ENCODE measurements around the gene ZNF148.

ZNF148 gene

DNA sequence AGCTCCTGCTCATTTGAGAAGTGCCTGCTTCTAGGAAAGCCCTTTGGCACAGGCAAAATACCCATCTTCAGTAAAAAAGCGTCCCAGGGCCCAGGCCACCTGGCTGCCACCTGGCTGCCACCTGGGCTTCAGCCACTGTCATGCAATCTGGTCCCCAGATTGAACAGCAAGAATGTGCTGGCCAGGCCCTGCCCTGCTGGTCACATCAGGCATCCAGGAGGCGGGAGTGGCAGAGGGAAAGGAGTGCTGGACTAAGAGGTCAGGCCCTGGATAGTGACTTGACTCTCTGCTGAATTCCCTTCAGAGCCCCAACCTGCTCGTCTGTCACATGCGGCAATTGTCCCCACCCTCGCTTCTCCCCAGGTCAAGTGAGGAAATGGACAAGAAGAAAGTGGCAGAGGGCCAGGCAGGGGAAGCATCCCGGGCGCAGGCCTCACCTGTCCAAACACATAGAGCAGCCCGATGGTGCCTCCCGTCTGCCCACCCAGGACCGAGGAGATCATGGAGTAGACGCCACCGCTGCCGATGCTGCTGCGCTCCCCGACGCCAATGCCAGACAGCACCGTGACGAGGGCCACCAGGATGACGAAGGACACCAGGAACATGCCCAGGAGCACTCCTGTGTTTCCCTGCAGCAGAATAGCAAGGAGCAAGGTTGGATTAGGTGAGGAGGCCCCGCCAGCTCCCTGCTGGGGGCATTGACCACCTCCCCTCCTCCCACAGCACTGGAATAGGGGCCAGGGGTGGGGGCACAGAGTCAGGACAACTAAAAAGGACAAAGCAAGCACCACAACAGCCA is 188.1 kb downstream of the ZNF148 start:
- DNase-seq (ENCODE audit: low read depth): no peak
- no peak overlapping the region for H3K4me3 ChIP-seq (ENCODE audit: low read length)
- TF ChIP-seq, protein P1, sequence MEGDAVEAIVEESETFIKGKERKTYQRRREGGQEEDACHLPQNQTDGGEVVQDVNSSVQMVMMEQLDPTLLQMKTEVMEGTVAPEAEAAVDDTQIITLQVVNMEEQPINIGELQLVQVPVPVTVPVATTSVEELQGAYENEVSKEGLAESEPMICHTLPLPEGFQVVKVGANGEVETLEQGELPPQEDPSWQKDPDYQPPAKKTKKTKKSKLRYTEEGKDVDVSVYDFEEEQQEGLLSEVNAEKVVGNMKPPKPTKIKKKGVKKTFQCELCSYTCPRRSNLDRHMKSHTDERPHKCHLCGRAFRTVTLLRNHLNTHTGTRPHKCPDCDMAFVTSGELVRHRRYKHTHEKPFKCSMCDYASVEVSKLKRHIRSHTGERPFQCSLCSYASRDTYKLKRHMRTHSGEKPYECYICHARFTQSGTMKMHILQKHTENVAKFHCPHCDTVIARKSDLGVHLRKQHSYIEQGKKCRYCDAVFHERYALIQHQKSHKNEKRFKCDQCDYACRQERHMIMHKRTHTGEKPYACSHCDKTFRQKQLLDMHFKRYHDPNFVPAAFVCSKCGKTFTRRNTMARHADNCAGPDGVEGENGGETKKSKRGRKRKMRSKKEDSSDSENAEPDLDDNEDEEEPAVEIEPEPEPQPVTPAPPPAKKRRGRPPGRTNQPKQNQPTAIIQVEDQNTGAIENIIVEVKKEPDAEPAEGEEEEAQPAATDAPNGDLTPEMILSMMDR (IDR thresholded peaks at IDR 0.05; ENCODE audit: insufficient read depth, low read depth, low read length, missing control alignments): no peak

- TF ChIP-seq, protein P1 (IDR thresholded peaks at IDR 0.05; ENCODE audit: insufficient read depth, low read depth, low read length, missing control alignments): no peak
- H3K4me3 ChIP-seq (ENCODE audit: low read length): no peak overlapping the region
- no peak for DNase-seq (ENCODE audit: low read depth)
Measured at GRCh38 chr3:125186261-125186787, 188.8 kb downstream of the ZNF148 start.

DNA sequence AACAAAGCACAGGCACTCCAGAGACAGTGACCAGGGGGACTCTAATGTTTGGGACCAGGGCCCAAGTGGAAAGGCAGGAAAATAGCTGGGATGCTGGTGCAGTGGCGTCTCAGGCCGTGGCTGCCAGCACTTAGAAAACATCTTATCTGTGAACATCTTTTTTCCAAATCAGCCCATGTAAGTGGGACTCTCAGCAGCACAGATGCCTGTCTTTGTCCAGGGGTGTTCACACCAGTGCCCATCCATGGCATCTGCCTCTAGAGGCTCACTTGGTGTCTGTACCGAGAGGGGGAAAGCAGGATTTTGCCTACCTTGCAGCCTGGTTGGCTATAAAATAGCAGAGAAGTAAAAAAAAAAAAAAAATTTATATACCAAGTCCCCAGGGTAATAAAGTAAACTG is 189.3 kb downstream of the ZNF148 start:
- TF ChIP-seq, protein P1 (IDR thresholded peaks at IDR 0.05; ENCODE audit: insufficient read depth, low read depth, low read length, missing control alignments): no peak
- H3K4me3 ChIP-seq (ENCODE audit: low read length): no peak overlapping the region
- DNase-seq (ENCODE audit: low read depth): no peak

DNA sequence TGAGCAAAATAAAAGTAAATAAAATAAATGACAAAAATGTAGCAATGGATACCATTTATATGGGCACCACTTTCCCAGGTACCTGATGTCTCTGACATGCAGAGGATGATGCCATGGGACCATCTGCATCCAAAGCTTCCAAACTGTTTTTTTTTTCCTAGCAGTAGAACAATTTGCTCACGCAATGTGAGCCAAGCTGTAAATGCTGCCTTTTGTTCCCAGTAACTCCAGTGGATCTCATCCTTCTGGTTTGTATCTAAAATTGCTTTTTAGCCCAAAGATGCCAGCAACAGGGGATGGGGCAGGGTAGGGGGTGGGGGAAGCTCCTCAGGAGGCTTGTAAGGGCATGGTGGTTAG is 195.3 kb downstream of the ZNF148 start:
- TF ChIP-seq, protein P1 (IDR thresholded peaks at IDR 0.05; ENCODE audit: insufficient read depth, low read depth, low read length, missing control alignments): no peak
- H3K4me3 ChIP-seq (ENCODE audit: low read length): no peak overlapping the region
- no peak for DNase-seq (ENCODE audit: low read depth)

DNA sequence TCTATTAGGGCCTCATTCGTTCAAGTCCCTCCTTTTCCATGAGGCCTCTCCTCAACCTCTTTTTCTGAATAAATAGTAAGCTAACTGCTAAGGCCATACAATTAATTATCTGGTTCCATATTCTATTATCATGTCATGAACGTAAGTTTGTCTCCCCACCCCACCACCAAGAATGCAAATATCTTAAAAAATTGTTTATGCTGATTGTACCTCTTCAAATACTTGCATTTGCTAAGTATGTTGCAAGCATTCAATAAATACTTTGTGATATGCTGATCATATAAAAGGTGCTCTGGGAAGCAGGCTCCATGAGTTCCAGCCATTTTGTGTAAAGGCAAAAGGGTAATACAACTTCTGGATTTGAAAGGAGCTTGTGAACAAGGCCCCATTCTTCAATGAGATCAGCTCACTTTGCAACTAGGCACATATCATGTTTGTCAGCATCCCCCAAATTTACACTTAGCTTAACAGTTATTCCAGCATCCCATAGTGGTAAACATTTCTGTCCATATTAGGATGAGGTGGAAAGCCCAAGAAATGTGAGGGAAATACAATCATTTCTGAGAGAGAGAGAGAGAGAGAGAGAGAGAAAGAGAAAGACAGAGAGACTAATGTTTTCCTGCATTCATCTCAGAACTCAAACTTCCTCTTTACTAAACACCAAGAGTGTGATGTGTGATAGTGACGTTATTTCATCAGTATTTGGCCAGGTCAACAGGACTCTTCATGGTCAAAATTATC is 195.8 kb downstream of the ZNF148 start:
- DNase-seq (ENCODE audit: low read depth): no peak
- H3K4me3 ChIP-seq (ENCODE audit: low read length): no peak overlapping the region
- TF ChIP-seq, protein P1 (IDR thresholded peaks at IDR 0.05; ENCODE audit: insufficient read depth, low read depth, low read length, missing control alignments): no peak

GRCh38 chr3:125177746-125178145 is 197.4 kb downstream of the ZNF148 start:
- DNase-seq (ENCODE audit: low read depth): no peak
- TF ChIP-seq, protein P1 (IDR thresholded peaks at IDR 0.05; ENCODE audit: insufficient read depth, low read depth, low read length, missing control alignments): no peak
- H3K4me3 ChIP-seq (ENCODE audit: low read length): no peak overlapping the region
